ENCODE data around the gene SEPTIN3. TPM values are rescaled to one million over a fixed set of nuclear protein-coding genes. Genes with fewer than 3 reads are reported as not detected.

Gene SEPTIN3, protein sequence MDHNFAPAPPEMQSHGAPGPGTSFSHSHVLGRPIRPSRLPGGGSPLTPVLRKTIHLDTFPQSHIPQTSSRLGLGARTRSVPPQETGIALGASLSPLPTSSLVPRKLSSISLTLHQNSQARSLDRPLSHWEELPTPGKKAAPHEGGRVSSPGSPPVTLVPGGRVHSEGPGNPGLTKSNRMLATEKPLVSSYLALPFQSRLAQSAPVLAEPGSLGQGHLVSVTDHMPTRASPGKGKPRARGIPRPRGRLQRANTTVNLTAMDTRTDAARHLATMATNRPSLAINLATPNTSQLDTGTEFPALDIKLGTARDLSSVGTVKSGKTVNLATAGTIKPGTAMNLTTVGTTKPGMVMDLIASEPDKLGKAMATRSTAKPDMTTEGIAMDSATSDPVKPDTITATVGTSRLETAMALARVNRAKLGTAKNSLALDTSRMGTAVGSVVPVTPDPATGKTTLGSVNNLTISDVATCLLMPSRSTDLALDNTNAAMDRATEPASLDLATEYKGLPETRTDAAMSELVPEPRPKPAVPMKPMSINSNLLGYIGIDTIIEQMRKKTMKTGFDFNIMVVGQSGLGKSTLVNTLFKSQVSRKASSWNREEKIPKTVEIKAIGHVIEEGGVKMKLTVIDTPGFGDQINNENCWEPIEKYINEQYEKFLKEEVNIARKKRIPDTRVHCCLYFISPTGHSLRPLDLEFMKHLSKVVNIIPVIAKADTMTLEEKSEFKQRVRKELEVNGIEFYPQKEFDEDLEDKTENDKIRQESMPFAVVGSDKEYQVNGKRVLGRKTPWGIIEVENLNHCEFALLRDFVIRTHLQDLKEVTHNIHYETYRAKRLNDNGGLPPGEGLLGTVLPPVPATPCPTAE
- polyA plus RNA-seq (2012; ENCODE audit: insufficient read length, low read depth): 2.4 TPM

DNA sequence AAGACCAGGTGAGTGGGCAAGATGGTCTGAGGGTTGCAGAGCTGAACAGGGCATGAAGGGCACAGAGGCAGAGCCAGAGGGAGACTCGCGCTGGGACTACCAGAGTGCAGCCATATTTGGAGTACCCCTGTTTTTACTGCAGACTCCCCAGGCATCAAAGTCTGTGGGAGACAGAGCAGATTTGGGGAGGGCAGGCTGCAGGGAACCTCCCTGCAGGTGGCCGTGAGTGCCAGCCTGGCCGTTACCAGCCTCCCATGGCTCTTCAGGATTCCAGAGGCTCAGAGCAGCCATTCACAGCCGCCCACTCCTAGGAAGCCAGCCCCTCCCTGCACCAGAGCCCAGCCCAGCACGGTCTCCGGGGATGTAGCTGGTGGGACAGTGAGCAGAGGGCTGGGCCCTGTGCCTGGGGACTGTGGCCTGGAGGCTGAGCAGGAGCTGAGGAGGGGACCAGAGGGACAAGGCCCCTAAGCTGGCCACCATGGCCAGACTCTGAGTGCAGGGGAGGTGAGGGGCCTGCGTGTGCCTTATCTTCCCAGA is at the start of gene SEPTIN3:
Gene SEPTIN3, plus strand, starts transcription at position 334 of the 537 bp plus-strand sequence. CDS start 2,050 bp downstream, outside the sequence.
- TF ChIP-seq POLR2AphosphoS5 (IDR thresholded peaks at IDR 0.05; ENCODE audit: low read depth, low read length): no peak
- TF ChIP-seq, protein P1, sequence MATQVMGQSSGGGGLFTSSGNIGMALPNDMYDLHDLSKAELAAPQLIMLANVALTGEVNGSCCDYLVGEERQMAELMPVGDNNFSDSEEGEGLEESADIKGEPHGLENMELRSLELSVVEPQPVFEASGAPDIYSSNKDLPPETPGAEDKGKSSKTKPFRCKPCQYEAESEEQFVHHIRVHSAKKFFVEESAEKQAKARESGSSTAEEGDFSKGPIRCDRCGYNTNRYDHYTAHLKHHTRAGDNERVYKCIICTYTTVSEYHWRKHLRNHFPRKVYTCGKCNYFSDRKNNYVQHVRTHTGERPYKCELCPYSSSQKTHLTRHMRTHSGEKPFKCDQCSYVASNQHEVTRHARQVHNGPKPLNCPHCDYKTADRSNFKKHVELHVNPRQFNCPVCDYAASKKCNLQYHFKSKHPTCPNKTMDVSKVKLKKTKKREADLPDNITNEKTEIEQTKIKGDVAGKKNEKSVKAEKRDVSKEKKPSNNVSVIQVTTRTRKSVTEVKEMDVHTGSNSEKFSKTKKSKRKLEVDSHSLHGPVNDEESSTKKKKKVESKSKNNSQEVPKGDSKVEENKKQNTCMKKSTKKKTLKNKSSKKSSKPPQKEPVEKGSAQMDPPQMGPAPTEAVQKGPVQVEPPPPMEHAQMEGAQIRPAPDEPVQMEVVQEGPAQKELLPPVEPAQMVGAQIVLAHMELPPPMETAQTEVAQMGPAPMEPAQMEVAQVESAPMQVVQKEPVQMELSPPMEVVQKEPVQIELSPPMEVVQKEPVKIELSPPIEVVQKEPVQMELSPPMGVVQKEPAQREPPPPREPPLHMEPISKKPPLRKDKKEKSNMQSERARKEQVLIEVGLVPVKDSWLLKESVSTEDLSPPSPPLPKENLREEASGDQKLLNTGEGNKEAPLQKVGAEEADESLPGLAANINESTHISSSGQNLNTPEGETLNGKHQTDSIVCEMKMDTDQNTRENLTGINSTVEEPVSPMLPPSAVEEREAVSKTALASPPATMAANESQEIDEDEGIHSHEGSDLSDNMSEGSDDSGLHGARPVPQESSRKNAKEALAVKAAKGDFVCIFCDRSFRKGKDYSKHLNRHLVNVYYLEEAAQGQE (IDR thresholded peaks at IDR 0.05; ENCODE audit: insufficient read depth in 1 of 2, low read depth in 2 of 2, low read length in 2 of 2): no peak
- TF ChIP-seq SIN3A (IDR thresholded peaks at IDR 0.05; ENCODE audit: borderline replicate concordance, insufficient read depth, low read length): no peak
- no peak for TF ChIP-seq FOXP2 (optimal IDR thresholded peaks at IDR 0.05; ENCODE audit: borderline replicate concordance, extremely low read depth, extremely low read length, insufficient read depth)
- TF ChIP-seq TAF1 (IDR thresholded peaks at IDR 0.05; ENCODE audit: borderline replicate concordance, insufficient read depth, low read length): no peak

DNA sequence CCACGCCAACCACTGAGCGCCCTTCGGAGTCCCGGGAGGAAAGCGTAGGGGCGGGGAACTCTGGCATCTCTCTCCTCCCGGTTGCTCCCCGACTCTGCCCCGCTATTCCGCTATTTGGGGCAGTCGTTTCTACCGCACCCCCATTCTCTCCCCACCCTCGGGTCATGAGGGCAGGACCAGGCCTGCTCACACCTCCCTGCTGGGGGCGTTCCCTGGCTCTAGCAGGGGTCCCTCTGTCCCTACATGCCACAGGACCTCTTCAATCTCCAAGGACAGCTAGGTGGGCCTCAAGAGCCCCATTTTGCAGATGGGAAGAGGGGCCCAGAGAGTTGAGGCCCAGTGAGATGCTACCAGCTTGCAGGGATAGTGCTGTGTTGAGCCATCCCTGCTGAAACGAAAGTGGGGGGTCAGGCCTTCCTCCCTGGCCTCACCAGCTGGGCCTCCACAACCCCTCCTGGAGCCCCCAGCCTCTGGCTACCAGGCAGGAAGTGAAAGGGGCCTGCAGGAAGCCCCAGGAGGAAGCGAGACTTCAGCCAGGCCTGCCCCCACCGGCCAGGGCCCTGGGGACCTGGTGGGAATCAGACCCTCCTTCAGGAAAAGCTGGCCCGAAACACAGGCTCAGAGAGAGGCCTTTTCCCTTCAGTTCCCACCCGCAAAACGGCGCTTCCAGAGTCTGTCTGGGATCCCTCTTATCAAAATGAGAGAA is 48.8 kb upstream of the SEPTIN3 start:
- TF ChIP-seq POLR2AphosphoS5 (IDR thresholded peaks at IDR 0.05; ENCODE audit: low read depth, low read length): no peak
- TF ChIP-seq TAF1 (IDR thresholded peaks at IDR 0.05; ENCODE audit: borderline replicate concordance, insufficient read depth, low read length): no peak
- no peak for TF ChIP-seq SIN3A (IDR thresholded peaks at IDR 0.05; ENCODE audit: borderline replicate concordance, insufficient read depth, low read length)
- no peak for TF ChIP-seq FOXP2 (optimal IDR thresholded peaks at IDR 0.05; ENCODE audit: borderline replicate concordance, extremely low read depth, extremely low read length, insufficient read depth)
- TF ChIP-seq, protein P1 (IDR thresholded peaks at IDR 0.05; ENCODE audit: insufficient read depth in 1 of 2, low read depth in 2 of 2, low read length in 2 of 2): no peak

DNA sequence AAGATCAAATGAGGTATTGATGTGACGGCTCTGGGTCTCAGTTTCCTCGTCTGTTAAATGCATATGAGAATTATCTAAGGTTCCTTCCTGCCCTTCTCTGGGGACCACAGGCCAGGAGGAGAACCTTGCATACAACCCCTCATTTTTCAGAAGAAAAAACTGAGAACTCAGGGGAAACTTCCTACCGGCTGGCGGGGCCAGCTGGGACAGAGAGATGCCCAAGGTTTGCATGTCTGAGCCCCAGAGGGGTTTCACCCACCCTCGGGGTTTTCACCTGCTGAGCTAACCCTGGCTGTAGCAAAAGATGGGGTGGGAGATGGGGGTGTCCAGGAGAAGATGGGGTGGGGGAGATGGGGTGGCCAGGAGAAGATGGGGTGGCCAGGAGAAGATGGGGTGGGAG is 46.9 kb upstream of the SEPTIN3 start:
- TF ChIP-seq, protein P1 (IDR thresholded peaks at IDR 0.05; ENCODE audit: insufficient read depth in 1 of 2, low read depth in 2 of 2, low read length in 2 of 2): no peak
- TF ChIP-seq SIN3A (IDR thresholded peaks at IDR 0.05; ENCODE audit: borderline replicate concordance, insufficient read depth, low read length) (no peak), POLR2AphosphoS5 (IDR thresholded peaks at IDR 0.05; ENCODE audit: low read depth, low read length) (no peak), TAF1 (IDR thresholded peaks at IDR 0.05; ENCODE audit: borderline replicate concordance, insufficient read depth, low read length) (no peak), FOXP2 (optimal IDR thresholded peaks at IDR 0.05; ENCODE audit: borderline replicate concordance, extremely low read depth, extremely low read length, insufficient read depth) (no peak)

DNA sequence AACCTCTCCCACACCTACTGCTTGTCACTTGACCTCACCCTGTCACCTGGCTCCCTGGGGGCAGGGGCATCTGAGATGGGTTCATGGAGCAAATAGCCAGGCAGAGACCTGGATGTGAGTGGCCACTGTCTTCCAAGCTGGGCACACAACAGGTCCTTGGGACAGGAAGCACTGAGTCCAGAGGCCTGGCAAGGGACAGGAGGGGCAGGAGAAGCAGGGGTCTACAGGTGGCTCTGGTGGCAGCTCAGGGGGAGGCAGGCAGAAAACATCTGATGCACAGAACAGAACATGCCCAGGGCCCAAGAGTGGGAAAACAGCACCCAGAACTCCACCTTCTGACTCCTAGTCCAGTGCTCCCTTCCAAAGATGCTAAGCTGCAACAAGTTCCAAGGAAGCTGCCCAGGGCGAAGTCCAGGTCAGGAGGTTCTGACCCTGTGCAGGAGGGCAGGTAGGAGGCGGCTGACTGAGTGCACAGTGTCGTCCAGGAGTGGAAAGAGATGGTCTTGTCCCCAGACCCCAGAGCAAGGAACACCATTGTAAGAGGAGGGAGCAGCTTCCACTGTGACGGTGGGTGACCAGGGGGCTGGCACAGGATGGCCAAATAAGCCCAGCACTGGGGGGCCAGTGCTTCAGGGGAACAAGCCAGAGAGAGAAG is 46.2 kb upstream of the SEPTIN3 start:
- TF ChIP-seq SIN3A (IDR thresholded peaks at IDR 0.05; ENCODE audit: borderline replicate concordance, insufficient read depth, low read length): no peak
- TF ChIP-seq POLR2AphosphoS5 (IDR thresholded peaks at IDR 0.05; ENCODE audit: low read depth, low read length): no peak
- TF ChIP-seq TAF1 (IDR thresholded peaks at IDR 0.05; ENCODE audit: borderline replicate concordance, insufficient read depth, low read length): no peak
- no peak for TF ChIP-seq FOXP2 (optimal IDR thresholded peaks at IDR 0.05; ENCODE audit: borderline replicate concordance, extremely low read depth, extremely low read length, insufficient read depth)
- TF ChIP-seq, protein P1 (IDR thresholded peaks at IDR 0.05; ENCODE audit: insufficient read depth in 1 of 2, low read depth in 2 of 2, low read length in 2 of 2): no peak
